B cell (primary cell): ENCODE results near the gene ALG2. TPM values are rescaled to one million over a fixed set of nuclear protein-coding genes. Genes with fewer than 3 reads are reported as not detected.

Experiments used
- ATAC-seq: fragments of 200-7000 bp; cut with Tn5 transposase; one replicate; pipeline ENCODE4 v1.10.0; 2021; ENCODE audit warnings: low read depth, mild to moderate bottlenecking, moderate number of reproducible peaks, moderate library complexity
- CTCF ChIA-PET: fragments of 350-600 bp; sonication (Branson Sonifier 250); formaldehyde crosslinking; loops from one replicate; lab custom pipeline; 2021; ENCODE audit warnings: antibody characterized with exemption, inconsistent platforms; lab: Charles Lee
- POLR2A ChIA-PET: fragments of 350-600 bp; sonication (Branson Sonifier 250); formaldehyde crosslinking; loops from one replicate; lab custom pipeline; 2021; ENCODE audit warnings: antibody characterized with exemption; lab: Charles Lee
- DNase-seq: peaks from one replicate; pipeline ENCODE4 v3.0.0; 2013
- H2AFZ ChIP-seq: 2 replicates; pipeline ENCODE4 v1.6.1; 2012; ENCODE audit warnings: mild to moderate bottlenecking, low read depth, low read length; ENCODE audit not compliant: insufficient read depth, poor library complexity, severe bottlenecking
- H3K27ac ChIP-seq, 2 donors: 1 replicate in 1 of 2; 2 replicates in 1 of 2; pipeline ENCODE4 v1.5.1; 2012 to 2013; ENCODE audit warnings: low read length in 2 of 2, mild to moderate bottlenecking in 2 of 2, moderate library complexity in 1 of 2
- H3K27me3 ChIP-seq, 4 experiments: fragments of 200-600 bp in 1 of 4; sonication (generic) in 1 of 4; replicated peaks in 1 of 4; 1 replicate in 2 of 4; 2 replicates in 2 of 4; pipeline versions ENCODE4 v1.6.1 to v1.7.0; 2013 to 2016; ENCODE audit warnings: low read length in 3 of 4, mild to moderate bottlenecking in 2 of 4, mixed read lengths in 1 of 4, moderate library complexity in 1 of 4; ENCODE audit not compliant: insufficient read depth in 4 of 4, control insufficient read depth in 3 of 4; ENCODE audit errors: control extremely low read depth in 1 of 4
- H3K36me3 ChIP-seq, 2 experiments: replicated peaks in 1 of 2; 1 replicate in 1 of 2; 2 replicates in 1 of 2; pipeline versions ENCODE4 v1.6.1 to v1.7.1; 2013; ENCODE audit warnings: low read length in 1 of 2; ENCODE audit not compliant: insufficient read depth in 2 of 2, control insufficient read depth in 1 of 2; ENCODE audit errors: control extremely low read depth in 1 of 2, extremely low read depth in 1 of 2
- H3K4me1 ChIP-seq, 2 donors: fragments of 200-600 bp in 1 of 2; sonication (generic) in 1 of 2; 1 replicate in 1 of 2; 2 replicates in 1 of 2; pipeline versions ENCODE4 v1.5.1 to v1.6.1; 2013 to 2017; ENCODE audit warnings: low read length in 2 of 2; ENCODE audit not compliant: control insufficient read depth in 2 of 2, insufficient read depth in 2 of 2
- H3K4me2 ChIP-seq: replicated peaks from 2 replicates; pipeline ENCODE3; 2012; ENCODE audit warnings: mild to moderate bottlenecking, low read depth, low read length; ENCODE audit not compliant: poor library complexity, severe bottlenecking
- H3K4me3 ChIP-seq, 5 experiments: fragments of 200-600 bp in 1 of 5; sonication (generic) in 1 of 5; 1 replicate in 3 of 5; 2 replicates in 2 of 5; pipeline versions ENCODE4 v1.5.1 to v1.7.0; 2011 to 2016; ENCODE audit warnings: low read length in 4 of 5, mild to moderate bottlenecking in 4 of 5, low read depth in 2 of 5, control low read depth in 1 of 5, moderate library complexity in 1 of 5; ENCODE audit not compliant: insufficient read depth in 1 of 5; ENCODE audit errors: control extremely low read depth in 1 of 5, extremely low read depth in 1 of 5
- H3K79me2 ChIP-seq: fragments of 200-600 bp; sonication (generic); one replicate; pipeline ENCODE4 v1.6.0; 2016; ENCODE audit warnings: low read length; ENCODE audit not compliant: control insufficient read depth, insufficient read depth
- H3K9ac ChIP-seq: fragments of 200-600 bp; sonication (generic); 2 replicates; pipeline ENCODE4 v1.6.1; 2017; ENCODE audit warnings: mild to moderate bottlenecking, low read length, moderate library complexity
- H3K9me3 ChIP-seq, 3 donors: one replicate each; pipeline versions ENCODE4 v1.6.1 to v1.7.1; 2013; ENCODE audit warnings: low read length in 2 of 3; ENCODE audit not compliant: control insufficient read depth in 2 of 3, insufficient read depth in 1 of 3; ENCODE audit errors: control extremely low read depth in 1 of 3
- H4K20me1 ChIP-seq: 2 replicates; pipeline ENCODE4 v1.6.0; 2012; ENCODE audit warnings: mild to moderate bottlenecking, low read length; ENCODE audit not compliant: insufficient read depth, control insufficient read depth, poor library complexity, severe bottlenecking
- H3K27ac Mint-ChIP-seq: one replicate; pipeline ENCODE4 v1.8.0; 2021; ENCODE audit warnings: mixed read lengths
- H3K27me3 Mint-ChIP-seq: one replicate; pipeline ENCODE4 v1.8.0; 2021; ENCODE audit warnings: mixed read lengths
- H3K4me1 Mint-ChIP-seq: one replicate; pipeline ENCODE4 v1.8.0; 2021; ENCODE audit warnings: mixed read lengths
- H3K4me3 Mint-ChIP-seq: one replicate; pipeline ENCODE4 v1.8.0; 2021; ENCODE audit warnings: mixed read lengths
- H3K9me3 Mint-ChIP-seq: one replicate; pipeline ENCODE4 v1.8.0; 2022; ENCODE audit warnings: mixed read lengths; ENCODE audit not compliant: insufficient read depth
- EZH2 ChIP-seq: IDR thresholded peaks from 2 replicates; pipeline ENCODE4 v1.6.1; 2012; ENCODE audit warnings: borderline replicate concordance, low read depth, mild to moderate bottlenecking, moderate library complexity, low read length; ENCODE audit not compliant: insufficient read depth, poor library complexity, severe bottlenecking
- WGBS: methylation state at CpG from one replicate; pipeline ENCODE4 v1.1.5; 2013; ENCODE audit warnings: missing lambda C conversion rate; ENCODE audit not compliant: insufficient coverage; 5-methylcytosine and 5-hydroxymethylcytosine counted together
- intact Hi-C: fragments of 100-400 bp; cut with micrococcal nuclease; formaldehyde crosslinking; loops from one replicate; pipeline ENCODE4 v1.10.0; 2022
- polyA plus RNA-seq: library from polyadenylated mRNA; depleted of rRNA; stranded (reverse); fragments of >200 nt; gene quantifications from 2 replicates; pipeline ENCODE4 v1.2.3, GENCODE V29; 2012
- total RNA-seq, 2 donors: library from RNA; stranded (reverse); fragments of 120-200 nt in 1 of 2; gene quantifications; 1 replicate in 1 of 2; 2 replicates in 1 of 2; pipeline versions ENCODE4 v1.2.3 to v1.2.4, GENCODE V29; 2013 to 2022
- TF ChIP-seq, protein P1 (sequence below): fragments of 200-600 bp; IDR thresholded peaks from one replicate; pipeline ENCODE4 v1.8.0; 2022; ENCODE audit warnings: antibody characterized with exemption, mild to moderate bottlenecking

The ALG2 gene
- total and polyA plus RNA-seq, 2 donors (not counting 1 experiment from before 2014, with no cell fraction given): 14.3 to 46.3 TPM

DNA sequence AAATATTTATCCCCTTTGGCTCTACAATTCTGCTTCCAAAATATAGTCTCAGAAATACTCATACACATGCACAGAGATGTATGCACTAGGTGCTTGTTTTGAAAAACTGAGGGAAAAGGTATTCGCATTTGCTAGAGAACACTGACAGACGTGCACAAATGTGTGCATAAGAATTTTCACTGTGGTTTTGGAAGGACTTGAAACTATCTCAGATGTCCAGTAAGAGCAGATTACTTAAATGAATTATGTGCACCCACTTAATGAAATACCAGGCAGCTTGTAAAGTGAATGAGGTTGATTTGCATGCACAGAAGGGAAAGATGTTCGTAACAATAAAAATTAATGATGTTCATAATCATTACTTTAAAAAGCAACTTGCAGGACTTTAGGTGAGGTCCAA is 48.7 kb upstream of the ALG2 start:
- H3K4me1 ChIP-seq: peaks cover 6 to 9% of the 10 kb centered on the region in 2 donors
- H3K4me3 ChIP-seq: no peak overlapping the region
- TF ChIP-seq, protein P1, sequence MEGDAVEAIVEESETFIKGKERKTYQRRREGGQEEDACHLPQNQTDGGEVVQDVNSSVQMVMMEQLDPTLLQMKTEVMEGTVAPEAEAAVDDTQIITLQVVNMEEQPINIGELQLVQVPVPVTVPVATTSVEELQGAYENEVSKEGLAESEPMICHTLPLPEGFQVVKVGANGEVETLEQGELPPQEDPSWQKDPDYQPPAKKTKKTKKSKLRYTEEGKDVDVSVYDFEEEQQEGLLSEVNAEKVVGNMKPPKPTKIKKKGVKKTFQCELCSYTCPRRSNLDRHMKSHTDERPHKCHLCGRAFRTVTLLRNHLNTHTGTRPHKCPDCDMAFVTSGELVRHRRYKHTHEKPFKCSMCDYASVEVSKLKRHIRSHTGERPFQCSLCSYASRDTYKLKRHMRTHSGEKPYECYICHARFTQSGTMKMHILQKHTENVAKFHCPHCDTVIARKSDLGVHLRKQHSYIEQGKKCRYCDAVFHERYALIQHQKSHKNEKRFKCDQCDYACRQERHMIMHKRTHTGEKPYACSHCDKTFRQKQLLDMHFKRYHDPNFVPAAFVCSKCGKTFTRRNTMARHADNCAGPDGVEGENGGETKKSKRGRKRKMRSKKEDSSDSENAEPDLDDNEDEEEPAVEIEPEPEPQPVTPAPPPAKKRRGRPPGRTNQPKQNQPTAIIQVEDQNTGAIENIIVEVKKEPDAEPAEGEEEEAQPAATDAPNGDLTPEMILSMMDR: no peak
- no peak overlapping the region for H3K9ac ChIP-seq
- intact Hi-C loops: no loop called here
- H3K4me1 Mint-ChIP-seq: peaks cover 13% of the 10 kb centered on the region
- H3K27ac Mint-ChIP-seq: no peak overlapping the region
- DNase-seq: no peak
- no peaks in the 10 kb centered on the region for H3K36me3 ChIP-seq
- H3K27me3 ChIP-seq: no peaks in the 10 kb centered on the region
- no peak overlapping the region for H3K4me2 ChIP-seq
- CTCF ChIA-PET: no interaction called here
- ATAC-seq: no peak
- H4K20me1 ChIP-seq: no peaks in the 10 kb centered on the region
- no peak overlapping the region for H3K27ac ChIP-seq
- H2AFZ ChIP-seq: no peak overlapping the region
- POLR2A ChIA-PET: no interaction called here
- H3K4me3 Mint-ChIP-seq: no peak overlapping the region
- no peaks in the 10 kb centered on the region for H3K9me3 Mint-ChIP-seq
- peaks cover 3% of the 10 kb centered on the region for H3K27me3 Mint-ChIP-seq
- no peaks in the 10 kb centered on the region for H3K9me3 ChIP-seq
- no CpG with 5 or more reads among the region's 3 CpGs for WGBS
- no peaks in the 10 kb centered on the region for H3K79me2 ChIP-seq

DNA sequence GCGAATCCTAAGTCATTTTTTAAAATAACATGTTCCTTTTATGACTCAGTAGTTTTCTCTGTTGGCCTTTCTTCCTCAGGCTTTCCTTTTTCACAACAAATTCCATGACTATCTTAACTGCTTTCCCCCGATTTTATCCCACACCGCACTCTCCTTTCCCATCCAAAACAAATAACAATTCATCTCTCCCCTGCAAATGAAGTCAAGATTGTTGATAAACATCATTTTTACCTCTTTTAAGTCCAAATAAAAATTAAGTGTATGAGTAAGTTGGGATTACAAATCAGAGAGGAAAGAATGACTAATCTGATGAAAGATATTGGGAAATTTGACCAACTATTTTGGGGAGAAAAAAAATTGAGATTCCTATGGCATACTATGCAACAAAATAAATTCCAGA is 47.7 kb upstream of the ALG2 start:
- Histone ChIP-seq H3K79me2 (no peaks in the 10 kb centered on the region), H2AFZ (no peak overlapping the region), H3K36me3 (no peaks in the 10 kb centered on the region), H3K9ac (no peak overlapping the region), H3K27ac (no peak overlapping the region), H3K4me3 (no peak overlapping the region), H3K9me3 (no peaks in the 10 kb centered on the region), H3K27me3 (no peaks in the 10 kb centered on the region), H4K20me1 (no peaks in the 10 kb centered on the region), H3K4me1 (peaks cover 6 to 9% of the 10 kb centered on the region in 2 donors), H3K4me2 (no peak overlapping the region)
- TF ChIP-seq EZH2: no peak
- TF ChIP-seq, protein P1: no peak
- H3K27me3 Mint-ChIP-seq: peaks cover 3% of the 10 kb centered on the region
- CTCF ChIA-PET: no interaction called here
- H3K4me3 Mint-ChIP-seq: no peak overlapping the region
- POLR2A ChIA-PET: no interaction called here
- H3K9me3 Mint-ChIP-seq: no peaks in the 10 kb centered on the region
- DNase-seq (no peak), ATAC-seq (no peak)
- no peak overlapping the region for H3K27ac Mint-ChIP-seq
- H3K4me1 Mint-ChIP-seq: peaks cover 13% of the 10 kb centered on the region
- intact Hi-C loops: loop anchor here (5.0 to 10.0 kb wide), 3 partner anchors 555 to 1053 kb away; partner anchors contain the start of gene NR4A3
- 85% methylated on average over 2 of the region's 3 CpGs for WGBS
